ENCODE data around the gene TAF3.
"Not testable (repeated sequence)": the region's sequence is repeated elsewhere in the genome, so short reads cannot be mapped to it uniquely, and the experiment has no call there.

TAF3 gene

GRCh38 chr10:7811000-7811399, 7.3 kb upstream of the TAF3 start:
- DNase-seq (ENCODE audit: low read depth) = no peak

GRCh38 chr10:7811743-7812142, 6.6 kb upstream of the TAF3 start:
- not testable (repeated sequence) for DNase-seq (ENCODE audit: low read depth)

- DNase-seq (ENCODE audit: low read depth) = no peak
Measured at GRCh38 chr10:7813481-7813880, 4.8 kb upstream of the TAF3 start.

DNA sequence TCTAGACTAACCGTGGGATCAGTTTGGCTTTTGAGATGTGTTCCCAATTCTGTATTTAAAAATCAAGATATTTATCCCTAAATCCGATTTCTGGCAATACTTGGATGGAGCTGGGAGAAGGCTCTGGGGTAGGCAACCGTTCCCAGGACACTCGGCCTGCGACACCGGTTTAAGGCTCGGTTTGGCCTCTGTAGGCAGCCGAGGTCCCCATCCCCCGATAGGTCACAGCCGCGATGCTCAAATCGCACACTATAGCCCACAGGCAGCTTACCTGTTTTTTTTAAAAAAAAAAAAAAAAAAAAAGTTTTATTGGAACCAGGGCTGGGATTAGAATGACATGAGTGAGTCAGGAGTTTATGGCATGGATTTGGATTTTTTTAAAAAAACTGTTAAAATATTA, 729 bp upstream of the TAF3 start:
- no peak for DNase-seq (ENCODE audit: low read depth)

DNA sequence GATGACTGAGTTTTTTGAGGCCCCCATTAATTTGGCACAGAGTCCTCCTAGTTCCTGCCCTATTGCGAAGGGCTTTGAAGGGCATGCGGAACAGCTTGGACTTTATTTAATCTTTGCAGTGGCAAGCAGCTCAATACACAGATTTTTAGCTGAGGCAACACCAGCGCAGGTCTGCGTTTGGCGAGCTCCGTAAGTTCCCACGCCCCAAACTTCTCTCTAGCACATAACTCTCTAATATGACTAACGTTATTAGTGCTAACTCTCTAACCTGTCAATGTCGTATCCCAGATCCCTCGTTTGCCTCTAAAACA, 366 bp upstream of the TAF3 start:
- no peak for DNase-seq (ENCODE audit: low read depth)

GRCh38 chr10:7819121-7819460, 786 bp downstream of the TAF3 start:
- no peak for DNase-seq (ENCODE audit: low read depth)

DNA sequence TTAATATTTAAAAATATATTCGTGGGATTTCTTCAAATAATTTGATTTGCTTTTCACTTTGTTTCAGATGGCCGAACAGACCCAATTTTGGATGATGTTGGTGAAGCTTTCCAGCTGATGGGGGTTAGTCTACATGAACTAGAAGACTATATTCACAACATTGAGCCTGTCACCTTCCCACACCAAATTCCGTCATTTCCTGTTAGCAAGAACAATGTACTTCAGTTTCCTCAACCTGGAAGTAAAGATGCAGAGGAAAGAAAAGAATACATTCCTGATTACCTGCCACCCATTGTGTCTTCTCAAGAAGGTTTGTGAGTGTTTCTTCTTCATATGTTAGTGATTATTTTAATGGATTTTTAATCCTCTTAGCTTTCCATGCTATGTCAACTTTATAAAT, 5.9 kb downstream of the TAF3 start:
- DNase-seq (ENCODE audit: low read depth) = no peak

DNA sequence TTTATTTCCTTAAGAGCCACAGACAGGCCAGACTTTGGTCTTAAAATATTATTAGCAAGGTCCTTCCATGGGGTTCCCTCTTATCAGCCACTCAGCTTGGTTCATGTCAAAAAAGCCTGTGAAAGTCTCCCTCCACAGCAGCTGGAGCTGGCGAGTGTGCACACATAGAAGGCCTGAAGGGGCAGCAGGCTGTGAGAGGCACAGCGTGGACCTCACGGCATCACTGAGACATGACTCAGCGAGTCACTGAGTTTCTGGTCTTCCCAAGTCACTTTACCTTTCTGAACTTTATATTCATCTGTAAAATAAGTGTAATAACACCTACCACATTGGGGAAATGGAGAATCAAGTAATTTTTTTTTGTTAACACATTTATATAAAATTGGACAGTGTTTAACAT, 8.7 kb downstream of the TAF3 start:
- no peak for DNase-seq (ENCODE audit: low read depth)

GRCh38 chr10:7829289-7829834, 11.1 kb downstream of the TAF3 start:
- DNase-seq (ENCODE audit: low read depth) = no peak

DNA sequence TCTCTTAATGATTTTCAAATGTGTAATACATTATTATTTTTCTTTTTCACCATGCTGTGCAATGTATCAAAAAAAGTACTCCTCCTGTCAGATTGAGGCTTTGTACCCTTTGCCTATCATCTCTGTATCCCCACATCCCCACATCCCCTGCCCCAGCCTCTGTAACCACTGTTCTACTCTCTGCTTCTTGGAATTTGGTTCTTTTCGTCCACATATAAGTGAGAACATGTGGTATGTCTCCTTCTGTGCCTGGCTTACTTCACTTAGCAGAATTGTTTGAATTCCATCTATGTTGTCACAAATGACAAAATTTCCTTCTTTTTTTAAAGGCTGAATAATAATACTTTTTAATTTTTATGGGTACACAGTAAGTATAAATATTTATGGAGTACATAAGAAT, 13.8 kb downstream of the TAF3 start:
- no peak for DNase-seq (ENCODE audit: low read depth)

GRCh38 chr10:7833210-7833609, 14.9 kb downstream of the TAF3 start:
- DNase-seq (ENCODE audit: low read depth) = no peak

GRCh38 chr10:7834262-7834661, 16.0 kb downstream of the TAF3 start:
- no peak for DNase-seq (ENCODE audit: low read depth)

GRCh38 chr10:7836571-7836970, 18.3 kb downstream of the TAF3 start:
- no peak for DNase-seq (ENCODE audit: low read depth)

- no peak for DNase-seq (ENCODE audit: low read depth)
Measured at GRCh38 chr10:7846591-7846990, 28.3 kb downstream of the TAF3 start.

DNA sequence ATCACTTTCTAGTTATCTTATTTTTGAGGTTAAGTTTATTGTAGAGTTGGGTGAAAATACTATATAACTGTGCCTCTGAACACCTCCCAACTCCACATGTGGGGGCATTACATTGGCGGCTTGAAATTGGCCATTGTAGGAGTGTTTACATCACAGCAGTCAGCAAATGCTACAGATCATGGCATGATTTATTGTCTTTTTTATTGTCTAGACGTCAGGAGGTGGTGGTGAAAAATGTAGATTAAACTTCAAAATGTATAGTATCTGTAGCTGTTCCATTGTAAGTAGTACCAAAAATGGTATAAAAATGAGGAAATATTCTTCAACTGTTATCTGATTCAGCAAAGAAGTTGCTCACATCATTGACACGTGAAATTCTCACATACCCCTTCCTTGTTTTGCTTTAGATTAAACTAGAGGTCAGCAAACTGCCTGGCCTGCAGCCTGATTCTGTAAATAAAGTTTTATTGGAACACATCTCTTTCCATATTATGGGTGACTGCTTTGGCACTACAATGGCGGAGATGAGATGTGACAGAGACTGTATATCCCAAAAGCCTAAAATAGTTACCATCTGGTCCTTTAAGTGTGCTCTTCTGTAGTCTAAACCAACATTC, 35.0 kb downstream of the TAF3 start:
- no peak for DNase-seq (ENCODE audit: low read depth)

DNA sequence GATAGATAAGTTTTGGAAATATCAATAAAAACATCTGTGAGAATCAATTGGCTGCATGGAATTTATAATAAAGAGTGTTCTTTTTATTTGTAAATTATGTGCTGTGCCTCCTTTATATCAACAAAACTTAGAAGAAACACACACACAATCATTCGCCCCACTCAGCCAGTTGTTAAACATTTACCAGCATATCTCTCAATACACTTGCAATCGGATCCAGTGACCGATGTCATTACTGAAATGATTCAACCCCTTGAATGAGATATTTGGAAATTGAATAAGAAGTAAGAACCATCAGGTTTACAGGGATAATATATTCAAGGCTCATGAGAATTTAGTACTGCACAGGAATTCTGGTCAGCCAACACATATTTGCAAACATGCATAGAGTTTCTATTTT, 35.6 kb downstream of the TAF3 start:
- no peak for DNase-seq (ENCODE audit: low read depth)

GRCh38 chr10:7855205-7855604, 36.9 kb downstream of the TAF3 start:
- no peak for DNase-seq (ENCODE audit: low read depth)

GRCh38 chr10:7856678-7857077, 38.4 kb downstream of the TAF3 start:
- no peak for DNase-seq (ENCODE audit: low read depth)

- no peak for DNase-seq (ENCODE audit: low read depth)
Measured at GRCh38 chr10:7857262-7857661, 39.0 kb downstream of the TAF3 start.

GRCh38 chr10:7861509-7862120, 43.3 kb downstream of the TAF3 start:
- no peak for DNase-seq (ENCODE audit: low read depth)

GRCh38 chr10:7862121-7862514, 43.8 kb downstream of the TAF3 start:
- no peak for DNase-seq (ENCODE audit: low read depth)

DNA sequence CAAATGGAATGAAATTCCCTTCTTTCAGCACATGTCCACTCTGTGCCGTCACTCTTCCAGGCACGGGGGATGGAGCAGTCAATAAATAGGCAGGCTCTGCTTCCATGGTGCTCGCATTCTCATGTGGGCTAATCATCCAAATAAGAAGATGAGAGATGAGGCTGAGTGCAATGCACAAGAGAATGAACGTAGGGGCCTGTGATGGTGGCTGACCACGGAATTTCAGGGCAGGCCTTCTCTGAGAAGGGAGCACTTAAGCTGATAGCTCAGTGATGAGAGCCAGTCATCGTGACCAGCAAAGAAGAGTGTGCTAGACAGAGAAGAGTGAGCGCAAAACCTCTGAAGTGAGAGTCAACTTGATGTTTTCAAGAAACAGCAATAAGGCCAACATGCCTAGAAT, 47.9 kb downstream of the TAF3 start:
- DNase-seq (ENCODE audit: low read depth) = no peak

DNA sequence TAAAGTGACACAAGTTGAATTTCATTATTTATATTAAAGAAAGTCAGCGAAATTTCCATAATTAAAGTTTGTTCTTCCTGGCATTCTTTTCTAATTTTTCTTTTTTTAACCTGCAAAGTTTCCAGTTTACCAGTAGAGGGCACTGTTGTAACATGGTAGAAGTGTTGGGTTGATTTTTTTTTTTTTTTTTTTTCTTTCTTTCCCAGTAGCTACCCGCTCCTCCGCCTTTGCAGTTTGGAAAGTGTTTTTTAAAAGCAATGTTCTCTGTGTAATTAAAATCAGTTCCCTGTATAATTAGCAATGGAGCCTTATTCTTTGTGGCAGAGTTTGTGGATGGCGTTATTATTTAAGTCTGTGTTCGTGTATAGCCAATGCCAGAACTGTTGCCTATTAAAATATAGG, 53.7 kb downstream of the TAF3 start:
- no peak for DNase-seq (ENCODE audit: low read depth)

GRCh38 chr10:7874864-7875263, 56.6 kb downstream of the TAF3 start:
- no peak for DNase-seq (ENCODE audit: low read depth)
